EH (cell line): Measurements from ENCODE around the gene CMTM7.

ENCODE experiments used
- DNase-seq: peaks from one replicate; pipeline ENCODE4 v3.0.0-alpha.2; 2015; ENCODE audit warnings: low read depth

The CMTM7 gene

DNA sequence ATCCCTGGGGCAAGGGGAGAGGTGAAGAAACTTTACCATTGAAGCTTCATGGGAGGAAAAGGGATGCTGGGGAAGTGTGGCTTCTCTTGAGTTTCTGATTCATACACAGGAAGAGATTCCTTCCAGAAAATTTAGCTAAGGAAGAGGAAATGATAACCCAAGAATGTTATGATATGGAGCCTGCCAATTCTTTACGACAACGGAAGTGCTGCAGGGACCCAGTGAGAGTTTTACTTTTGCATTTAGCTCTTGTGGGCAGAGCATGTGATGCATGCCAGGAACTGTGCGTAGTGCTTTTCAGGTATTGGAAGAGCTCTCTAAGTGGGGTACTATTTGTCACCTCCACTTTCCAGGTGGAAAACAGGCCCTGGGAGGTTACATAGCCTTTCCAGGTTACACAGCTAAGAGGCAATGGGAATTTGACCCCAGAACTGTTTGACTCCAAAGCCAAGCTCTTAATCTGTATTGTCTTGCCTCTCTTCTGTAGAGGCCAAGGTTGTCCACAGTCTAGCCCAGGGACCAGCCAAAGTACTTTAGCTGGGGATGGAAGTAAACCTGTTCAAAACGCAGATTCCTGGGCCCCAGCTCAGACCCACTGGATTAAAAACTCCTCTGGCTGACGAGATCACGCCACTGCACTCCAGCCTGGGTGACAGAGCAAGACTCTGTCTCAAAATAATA is 23.0 kb downstream of the CMTM7 start:
- DNase-seq, result peak; percentile 83

DNA sequence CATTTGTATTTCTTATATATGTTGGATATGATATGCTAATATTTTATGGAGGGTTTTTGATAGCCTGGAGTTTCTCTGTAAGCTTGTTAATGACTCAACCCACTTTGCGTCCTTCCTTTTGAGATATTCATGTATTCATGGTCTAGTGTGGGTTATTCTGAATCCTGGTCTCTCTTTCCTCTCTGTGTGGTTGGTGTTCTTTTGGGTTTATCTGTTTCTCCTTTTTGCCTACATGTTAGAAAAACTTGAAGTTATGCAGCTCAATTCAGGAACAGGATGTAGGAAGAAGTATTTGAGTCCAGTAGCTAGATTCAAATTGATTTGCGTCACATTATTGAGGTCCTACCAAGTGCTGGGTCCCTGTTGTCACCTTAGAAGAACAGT is 28.1 kb downstream of the CMTM7 start:
- no peak for DNase-seq

DNA sequence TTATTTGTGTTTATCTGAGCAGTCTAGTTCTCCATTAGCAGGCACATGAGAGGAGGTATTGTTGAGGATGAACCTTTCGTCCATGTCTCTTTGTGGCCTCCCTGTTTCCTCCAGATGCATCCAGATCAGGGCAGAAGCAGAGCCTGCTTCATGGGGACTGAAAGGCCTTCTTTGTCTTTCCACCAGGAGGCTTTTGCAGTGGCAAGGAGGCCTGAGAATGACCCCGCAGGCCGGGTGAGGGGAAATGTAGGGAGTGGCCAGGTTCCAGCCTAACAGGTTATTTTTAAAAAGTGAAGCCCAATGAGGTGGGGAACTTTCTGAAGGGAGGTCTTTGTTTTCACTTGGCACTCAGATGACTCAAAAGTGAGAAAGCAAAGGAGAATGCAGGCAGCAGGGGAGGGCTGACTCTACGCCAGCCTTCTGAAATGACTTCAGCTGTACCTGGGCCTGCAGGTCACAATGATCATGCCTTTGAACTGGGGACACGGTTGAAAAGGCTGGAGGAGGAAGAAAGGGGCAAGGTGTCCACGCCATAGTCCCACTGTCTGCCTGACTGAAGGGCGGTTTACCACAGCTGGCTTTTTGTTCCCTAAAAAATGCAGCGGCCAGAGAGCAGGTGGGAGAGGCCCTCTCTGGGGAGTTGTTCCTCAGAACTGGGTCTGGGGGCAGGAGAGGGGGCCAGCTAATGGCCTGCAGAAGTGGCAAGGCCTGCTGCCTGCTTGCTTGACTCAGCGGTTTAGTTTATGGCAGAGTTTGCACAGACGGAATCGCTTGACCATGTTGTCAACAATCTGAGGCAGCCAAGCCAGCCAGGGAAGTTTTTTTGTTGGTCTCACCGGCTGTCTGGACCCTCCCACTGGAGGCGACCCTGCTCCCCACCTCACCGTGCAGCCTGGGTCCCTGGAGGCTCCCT is 28.7 kb downstream of the CMTM7 start:
- peak; percentile 55 for DNase-seq

DNA sequence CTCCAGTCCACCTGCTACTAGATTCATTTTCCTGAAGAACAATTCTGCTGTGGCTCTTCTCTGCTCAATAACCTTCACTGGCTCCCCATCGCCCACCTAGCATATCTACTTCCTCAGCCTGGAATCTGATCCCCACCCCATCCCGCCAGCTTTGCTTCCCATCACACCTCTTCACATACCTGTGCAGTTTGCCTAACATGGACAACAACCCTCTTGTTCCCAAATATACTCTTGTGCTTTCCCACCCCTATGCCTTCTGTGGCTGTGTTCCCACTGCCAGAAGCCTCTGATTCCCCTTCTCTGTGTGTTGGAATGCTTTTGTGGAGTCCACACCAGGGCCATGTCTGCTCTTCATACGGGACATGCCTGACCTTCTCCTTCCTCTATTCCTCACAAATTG is 29.5 kb downstream of the CMTM7 start:
- no peak for DNase-seq

DNA sequence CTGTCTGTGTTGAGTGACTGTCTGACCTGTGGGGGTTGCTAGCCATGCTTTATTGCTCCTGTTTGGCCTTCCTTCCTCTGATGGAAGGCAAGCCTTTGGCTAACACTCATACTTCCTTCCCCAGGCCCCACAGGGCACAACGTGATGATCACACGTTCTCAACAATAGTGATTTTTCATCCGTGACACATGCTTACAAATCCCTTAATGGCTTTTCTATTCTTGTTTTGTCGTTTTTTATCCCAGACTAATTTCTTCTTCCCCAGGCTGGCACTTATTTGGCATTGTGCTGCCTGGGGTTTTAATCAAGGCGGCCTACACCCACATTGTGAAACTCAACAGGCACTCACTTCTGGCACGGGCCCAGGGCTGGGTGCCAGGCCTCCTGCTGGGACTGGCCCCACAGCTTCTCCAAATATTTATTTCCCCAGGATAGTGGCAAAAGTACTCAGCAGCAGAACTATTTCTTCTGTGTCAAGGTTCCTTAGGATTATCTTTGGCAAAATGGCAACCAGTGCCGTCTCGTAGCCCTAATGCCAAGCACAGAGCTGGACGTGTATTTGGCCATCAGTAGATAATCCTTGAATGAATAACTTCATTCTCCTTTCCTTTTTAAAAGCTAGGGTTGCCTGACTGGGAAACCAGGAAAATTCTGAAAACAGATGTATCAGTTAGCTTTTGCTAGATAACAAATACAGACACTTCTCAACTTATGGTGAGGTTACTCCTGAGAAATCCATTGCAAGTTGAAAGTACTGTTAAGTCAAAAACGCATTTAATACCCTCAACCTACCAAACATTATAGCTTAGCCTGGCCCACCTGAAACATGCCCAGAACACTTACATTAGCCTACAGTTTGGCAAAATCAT is 30.6 kb downstream of the CMTM7 start:
- DNase-seq, result peak; percentile 93

DNA sequence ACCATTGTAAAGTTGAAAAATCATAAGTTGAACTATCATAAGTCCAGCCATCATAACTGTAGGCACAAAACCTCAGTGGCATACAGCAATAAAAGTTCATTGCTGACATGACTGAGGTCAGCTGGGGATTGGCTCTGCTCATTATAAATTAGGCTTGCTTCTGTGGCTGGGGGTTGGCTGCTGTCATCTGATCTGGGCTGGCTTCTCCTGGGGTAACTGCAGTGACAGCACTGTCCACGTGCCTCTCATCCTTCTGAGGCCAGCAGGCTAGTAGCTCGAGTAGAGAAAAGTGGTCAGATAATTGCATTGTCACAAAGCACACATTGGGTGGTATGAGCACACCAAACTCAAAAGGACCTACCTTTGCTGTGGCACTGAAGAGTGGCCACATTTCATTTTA is 31.3 kb downstream of the CMTM7 start:
- no peak for DNase-seq

DNA sequence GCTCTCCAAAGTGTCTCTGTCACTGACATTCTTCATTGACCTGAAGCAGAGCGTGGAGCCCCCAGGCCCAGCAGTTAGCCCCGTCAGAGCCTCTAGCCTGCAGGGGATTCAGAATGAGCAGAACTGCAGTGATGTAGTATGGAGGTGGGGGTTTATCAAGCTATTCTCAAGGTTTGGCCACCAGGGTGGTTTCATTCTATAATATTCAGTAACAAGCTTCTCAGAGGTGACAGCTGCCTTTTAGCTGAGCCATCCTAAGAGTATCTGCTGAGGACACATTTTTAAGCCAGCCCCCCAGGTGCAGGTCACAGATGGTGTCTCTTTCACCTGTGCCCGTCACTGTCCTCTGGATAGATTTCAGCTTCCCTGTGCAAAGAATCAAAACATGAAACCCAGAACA is 31.9 kb downstream of the CMTM7 start:
- no peak for DNase-seq

DNA sequence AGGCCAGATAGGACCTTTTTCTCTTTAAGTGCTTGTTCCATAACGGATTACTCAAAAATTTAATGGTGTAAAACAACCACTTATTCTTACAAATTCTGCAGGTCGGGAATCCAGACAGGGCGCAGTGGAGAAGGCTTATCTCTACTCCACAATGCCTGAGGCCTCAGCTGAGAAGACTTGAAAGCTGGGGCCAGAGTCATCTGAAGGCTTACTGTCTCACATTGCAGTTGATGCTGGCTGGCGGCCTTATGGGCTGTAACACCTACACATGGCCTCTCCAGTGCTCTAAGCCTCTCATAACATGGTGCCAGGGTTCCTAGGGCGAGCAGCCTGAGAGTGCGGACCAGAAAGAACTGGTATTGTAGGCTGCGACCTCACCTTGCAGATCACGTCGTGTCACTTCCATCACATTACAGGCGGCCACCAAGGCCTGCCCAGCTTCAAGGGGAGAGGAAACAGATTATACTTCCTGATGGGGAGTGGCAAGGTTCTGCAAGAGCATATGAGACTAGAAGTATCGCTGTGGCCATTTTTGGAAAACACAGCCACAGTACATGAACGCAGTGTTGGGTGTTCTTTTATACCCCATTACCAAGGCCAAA is 32.4 kb downstream of the CMTM7 start:
- DNase-seq, result no peak

DNA sequence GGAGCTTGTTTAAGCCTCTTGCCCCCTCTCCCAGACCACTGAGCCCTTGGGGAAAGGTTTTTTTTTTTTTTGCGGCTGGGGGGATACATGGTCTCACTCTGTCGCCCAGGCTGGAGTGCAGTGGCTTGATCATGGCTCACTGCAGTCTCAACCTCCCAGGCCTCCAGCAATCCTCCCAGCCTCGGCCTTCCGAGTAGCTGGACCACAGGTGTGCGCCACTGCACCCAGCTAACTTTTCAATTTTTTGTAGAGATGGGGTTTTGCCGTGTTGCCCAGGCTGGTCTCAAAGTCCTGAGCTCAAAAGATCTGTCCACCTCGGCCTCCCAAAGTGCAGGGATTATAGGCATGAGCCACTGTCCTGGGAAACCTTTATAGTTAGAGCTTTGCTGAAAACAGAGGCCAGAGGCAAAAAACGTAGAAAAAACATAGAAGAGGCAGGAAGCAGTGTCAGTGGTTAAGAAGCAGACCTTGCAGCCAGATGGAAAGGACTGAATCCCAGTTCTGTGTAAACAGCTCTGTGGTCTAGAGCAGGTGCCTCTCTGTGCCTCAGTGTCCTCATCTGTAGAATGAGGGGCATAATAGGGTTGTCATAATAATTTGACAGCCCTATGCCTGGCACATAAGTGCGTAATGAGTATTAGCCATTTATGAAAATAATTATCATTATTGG is 33.1 kb downstream of the CMTM7 start:
- no peak for DNase-seq

DNA sequence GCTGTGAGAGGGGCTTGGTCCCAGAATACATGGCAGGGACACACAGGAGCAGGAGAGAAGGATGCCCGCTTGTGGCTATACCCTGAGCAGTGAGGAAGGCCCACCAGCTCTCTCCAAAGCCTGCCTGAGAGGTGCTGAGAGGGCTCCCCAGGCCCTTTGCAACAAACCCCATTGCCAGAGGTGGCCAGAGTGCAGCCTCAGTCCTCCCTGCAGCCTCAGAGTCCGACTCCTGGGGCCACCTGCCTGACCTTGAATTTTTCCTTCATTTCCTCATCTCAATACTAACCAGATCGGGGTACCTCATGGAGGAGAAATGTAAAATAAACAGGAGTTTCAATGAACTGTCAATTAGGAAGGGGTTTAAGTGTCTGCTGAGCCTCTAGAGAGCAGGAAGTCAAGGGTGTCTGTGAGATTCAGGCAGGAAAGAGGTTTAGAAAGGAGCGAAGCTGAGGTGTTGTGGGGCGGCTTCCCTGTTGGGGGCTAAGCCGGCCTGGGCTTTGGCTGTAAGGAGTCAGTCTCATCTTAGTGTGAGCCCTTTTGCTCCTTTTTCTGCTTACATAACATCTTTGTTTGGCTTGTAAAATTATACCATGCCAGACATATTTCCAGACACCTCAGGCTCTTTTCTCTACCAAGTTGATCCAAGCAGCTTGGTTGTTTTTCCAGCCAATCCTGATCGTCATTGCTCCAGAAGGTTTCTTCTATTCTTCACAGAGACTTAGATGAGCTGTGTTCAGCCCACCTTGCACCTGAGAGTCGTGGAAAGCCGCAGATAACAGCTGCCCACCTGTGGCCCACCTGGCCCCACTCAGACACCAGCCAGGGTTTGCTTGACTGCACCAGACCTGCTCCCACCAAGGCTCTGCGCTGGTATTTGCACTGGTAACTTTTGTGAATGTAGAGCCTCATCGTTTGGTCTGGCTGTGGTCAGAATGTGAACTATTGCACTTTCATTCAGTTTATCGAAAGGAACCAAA is 36.7 kb downstream of the CMTM7 start:
- no peak for DNase-seq

DNA sequence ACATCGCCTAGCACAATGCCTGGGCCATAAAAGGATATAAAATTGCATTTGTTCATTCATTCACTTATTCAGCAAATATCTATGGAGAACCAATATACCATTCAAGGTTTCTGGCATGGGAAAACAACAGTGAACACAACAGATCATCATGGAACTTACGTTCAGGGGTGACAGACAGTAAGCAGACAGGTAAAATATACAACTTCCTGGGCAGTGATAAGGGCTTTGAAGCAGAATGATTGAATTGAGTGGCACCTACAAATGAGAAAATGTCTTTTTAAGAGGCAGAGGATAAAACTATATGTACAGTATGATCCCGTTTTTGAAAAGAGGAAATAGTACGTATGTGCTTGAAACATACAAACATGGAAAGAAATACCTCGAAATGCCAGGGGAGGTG is 39.2 kb downstream of the CMTM7 start:
- no peak for DNase-seq

DNA sequence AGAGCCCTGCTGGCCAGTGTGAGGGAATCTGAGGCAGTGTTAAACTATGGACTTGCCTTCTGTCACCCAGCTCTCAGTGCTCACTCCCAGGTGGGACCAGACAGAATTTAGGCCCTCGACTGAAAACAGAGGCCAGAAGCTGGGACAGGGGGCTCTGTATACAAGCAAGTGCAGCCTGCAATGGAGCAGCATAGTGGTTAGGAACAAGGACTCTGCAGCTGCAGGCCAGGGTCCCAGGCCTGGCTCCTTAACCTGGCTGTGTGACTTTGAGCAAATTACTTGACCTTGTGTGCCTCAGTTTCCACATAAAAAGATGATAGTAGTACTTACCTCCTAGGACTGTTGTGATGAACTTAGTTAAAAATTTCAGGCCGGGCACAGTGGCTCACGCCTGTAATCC is 39.8 kb downstream of the CMTM7 start:
- DNase-seq, result no peak

DNA sequence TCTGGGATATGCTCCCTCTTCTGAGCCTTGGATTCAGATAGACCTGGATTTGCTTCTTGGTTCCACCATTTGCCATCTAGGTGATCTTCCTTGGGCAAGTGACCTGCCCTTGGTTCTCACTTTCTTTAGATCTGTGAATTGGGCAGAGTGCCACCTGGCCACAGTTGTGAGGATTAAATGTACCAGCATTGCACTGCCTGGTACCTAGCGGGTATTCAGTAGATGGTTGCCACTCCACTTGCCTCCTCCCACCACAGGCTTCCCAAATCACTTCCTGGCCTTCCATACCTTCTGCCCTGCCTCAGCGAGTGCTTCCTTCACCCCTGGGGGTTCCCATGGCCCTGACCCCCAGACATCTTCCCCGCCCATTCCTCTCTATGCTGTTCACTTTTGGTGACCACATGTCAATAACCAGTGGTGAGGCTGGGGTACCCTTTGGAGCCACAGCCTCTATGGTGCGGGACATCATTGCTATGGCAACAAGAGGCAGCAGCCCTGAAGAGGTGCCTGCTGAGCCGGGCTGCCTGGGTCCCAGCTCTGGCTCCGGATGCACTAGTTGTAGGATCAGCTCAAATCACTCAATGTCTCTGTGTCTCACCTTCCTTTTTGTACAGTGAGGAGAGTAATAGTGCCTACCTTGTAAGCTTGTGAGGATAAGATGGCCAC is 40.5 kb downstream of the CMTM7 start:
- DNase-seq, result no peak

DNA sequence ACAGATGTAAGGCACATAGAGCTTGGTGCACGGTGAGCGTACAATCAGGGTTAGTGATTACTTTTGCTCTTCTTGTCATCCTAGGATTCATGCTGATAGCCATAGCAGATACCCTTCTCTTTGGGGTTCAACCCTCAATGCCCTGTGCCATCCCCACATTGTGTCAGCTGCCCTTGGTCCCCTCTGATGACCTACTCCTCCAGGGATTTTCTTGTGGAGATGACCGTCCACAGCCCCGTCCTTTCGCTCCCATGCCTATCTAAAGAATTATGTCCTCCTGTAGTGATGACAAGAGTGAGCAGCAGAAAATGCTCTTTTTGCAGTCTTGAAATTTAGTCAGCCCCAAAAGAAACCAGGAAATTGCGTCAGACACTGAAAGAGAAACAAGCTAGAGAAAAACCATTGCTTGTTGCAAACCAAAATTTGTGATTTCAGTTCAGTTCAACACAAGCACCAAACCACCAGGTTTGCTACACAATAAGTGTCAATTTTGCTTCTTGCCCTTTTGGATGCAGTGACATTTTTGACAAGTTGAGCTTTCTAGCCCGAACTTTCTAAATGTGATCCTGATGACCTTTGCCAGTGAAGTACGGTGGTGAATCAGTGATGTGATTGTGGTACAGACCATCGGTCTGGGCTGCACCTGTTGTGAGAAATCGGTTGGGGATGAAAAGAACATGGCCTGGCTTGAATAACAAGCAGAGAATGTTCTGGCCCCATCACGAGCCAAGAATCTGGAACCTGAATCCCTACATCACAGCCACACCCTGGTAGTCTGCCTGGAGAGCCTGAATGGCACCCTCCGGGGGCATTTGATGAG is 41.3 kb downstream of the CMTM7 start:
- DNase-seq, result peak; percentile 31

DNA sequence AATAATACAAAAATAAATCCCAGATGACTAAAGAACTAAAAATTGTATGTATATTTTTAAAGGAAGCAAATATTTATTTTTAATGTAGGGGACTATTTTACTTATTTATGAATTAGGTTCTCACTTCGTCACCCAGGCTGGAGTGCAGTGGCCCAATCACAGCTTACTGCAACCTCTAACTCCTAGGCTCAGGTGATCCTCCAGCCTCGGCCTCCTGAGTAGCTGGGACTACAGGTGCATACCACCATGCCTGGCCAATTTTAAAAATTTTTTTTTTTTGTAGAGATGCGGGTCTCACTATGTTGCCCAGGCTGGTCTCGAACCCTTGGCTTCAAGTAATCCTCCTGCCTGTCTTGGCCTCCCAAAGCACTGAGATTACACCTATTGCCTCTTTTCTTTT is 42.6 kb downstream of the CMTM7 start:
- no peak for DNase-seq

DNA sequence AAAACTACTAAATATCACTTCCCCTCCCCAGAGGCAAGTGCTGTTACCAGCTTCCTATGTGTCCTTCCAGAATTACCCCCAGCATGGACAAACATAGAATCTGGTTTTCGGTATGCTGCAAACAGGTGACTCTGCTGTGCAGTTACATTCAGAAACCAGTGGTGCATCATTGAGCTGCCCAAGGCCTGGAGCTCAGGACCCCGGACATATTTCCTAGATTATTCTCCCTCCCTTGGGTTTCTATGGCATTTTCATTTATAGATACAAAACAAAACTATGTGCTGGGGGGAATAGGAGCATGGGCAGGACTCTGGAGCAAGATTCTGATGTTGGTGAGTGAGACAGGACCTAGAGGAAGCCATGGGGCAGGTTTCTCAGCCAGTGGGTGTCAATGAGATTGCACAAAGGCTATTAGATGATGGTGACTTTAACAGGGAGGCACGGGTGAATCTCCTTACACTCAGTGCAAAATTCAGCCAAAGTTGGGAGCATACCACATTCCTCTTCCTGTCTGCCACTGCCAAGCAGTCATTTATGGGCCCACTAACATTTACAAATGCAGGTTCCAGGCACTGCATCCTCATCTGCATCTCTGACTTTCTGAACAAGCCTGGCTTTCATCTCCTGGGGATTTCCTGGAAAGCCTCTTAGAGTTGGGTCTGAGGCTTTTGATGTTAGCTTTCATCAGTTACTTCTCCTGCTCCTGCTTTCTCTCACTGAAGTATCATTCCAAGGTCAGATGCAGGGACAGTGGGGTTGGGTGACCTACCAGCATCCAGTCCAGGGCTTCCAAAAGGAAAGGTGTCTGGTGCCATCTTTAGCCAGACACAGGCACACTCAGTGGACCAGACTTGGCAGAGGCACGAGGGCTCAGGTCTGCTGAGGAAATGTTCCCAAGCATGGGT is 44.5 kb downstream of the CMTM7 start:
- DNase-seq, result peak; percentile 14

DNA sequence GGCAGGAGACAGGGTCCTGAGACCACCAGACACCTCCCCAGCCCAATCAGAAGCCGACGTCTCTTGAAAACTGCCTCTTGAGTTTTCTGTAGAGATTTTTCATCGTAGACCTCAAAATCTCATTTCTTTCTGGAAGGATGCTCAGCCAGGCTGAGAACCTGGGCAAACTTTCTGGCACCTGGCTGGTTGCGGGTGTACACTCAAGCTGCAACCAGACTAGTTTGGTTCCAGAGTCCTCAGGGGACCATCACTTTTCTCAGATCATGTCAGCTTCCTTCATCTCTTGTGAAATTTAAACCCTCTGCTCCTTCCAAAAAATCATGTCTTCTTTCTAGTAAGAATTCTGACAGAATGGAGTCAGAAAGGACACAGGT is 45.1 kb downstream of the CMTM7 start:
- no peak for DNase-seq

DNA sequence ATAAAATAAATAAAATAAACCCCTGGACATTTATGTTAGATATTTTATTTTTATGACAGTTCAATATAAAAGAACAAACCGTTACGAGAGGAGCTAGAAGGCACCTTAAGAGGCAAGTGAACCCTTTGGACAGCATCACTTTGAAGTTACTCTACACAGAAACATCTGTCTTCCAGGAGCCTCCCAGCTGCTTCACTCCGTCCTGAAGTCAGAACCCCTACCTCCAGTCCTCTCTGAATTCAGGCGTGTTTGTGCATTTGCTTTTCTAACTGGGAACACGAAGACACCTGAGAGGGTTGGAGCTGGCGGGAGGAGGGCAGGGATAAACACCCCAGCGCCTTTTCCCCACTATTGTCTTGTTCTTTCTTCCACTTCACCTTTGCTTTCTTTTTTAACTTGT is 46.2 kb downstream of the CMTM7 start:
- DNase-seq, result no peak
